Activated CD8-positive, alpha-beta memory T cell treated with anti-CD3 and anti-CD28 coated beads for 1 hour (primary cell): ENCODE measurements around the gene GRB10.
"Not testable (repeated sequence)": the region's sequence is repeated elsewhere in the genome, so short reads cannot be mapped to it uniquely, and the experiment has no call there.

Source experiments
- DNase-seq, 2 donors: peaks; one replicate each; pipeline ENCODE4 v3.0.0-alpha.2; 2020; ENCODE audit warnings: low read depth in 1 of 2; ENCODE audit errors: extremely low read depth in 1 of 2

GRB10 gene

DNA sequence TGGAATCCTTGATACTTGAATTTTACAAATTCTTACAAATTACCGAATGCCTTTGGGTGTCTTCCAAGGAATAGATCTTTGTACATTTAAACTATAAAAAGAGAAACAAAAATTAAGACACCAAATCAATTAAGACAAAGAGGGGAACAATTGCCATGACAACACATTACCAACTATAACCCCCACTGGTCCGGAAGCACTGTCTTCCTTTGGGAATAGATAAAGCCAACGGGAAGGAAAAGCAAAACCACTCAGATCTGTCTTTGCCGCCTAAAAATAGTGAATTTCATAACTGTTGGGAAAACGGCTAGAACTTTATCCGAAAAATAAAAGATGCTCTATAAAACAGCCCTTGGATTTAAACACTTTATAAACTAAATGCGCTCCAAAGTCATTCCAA is 37.4 kb downstream of the GRB10 start:
- DNase-seq = no peak

DNA sequence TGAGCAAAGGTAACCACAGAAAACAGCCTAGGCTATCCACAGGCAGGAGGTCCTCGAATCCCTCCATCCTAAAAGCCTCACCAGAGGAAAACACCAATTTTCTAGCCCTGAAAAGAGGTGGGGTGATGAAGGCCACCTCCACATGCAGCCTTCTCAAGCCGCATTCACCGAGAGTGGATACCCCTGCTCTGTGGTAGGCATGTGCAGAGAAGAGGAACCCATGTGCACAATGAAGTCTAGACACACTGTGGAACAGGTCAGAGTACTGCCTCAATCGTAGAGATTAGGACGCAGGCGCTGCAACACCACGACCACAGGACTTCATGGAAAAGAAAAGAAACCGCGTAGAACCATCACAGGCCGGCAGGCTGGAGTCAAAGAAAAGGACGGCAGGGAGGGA is 38.8 kb downstream of the GRB10 start:
- no peak for DNase-seq

DNA sequence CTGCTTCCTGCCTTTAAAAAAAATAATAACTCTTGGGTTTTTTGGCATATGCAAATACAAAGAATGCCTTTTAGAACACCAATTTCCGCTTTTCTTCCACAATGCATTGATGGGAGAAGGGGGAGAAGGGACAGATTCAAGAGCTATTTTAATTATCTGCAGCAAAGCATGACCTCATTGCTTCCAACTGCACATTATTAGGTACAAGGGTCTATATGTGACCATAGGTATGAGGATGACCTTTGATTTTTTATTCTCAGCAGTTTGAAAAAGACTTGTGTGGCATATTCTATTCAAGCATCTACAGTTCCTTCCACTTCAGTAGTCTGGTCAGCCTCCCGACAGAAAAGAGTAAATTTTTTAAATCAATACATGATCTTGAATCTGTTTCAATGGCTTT is 39.7 kb downstream of the GRB10 start:
- no peak for DNase-seq

DNA sequence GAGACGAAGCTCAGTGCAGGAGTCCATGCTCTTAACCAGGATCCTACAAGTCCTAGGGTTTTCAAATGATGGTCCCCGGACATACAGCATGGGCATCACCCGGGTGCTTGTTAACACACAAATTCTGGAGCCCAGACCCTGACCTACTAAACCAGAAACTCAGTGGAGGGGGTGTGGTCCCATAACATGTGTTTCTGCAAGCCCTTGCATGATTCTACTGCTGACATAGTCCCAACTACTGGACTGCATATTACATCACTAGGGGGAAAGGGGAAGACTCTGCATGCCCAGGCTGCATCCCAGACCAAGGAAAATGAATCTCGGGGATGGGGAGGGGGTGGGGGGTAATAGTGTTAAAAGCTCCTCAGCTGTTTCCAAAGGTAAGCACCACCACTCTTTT is 40.3 kb downstream of the GRB10 start:
- no peak for DNase-seq

DNA sequence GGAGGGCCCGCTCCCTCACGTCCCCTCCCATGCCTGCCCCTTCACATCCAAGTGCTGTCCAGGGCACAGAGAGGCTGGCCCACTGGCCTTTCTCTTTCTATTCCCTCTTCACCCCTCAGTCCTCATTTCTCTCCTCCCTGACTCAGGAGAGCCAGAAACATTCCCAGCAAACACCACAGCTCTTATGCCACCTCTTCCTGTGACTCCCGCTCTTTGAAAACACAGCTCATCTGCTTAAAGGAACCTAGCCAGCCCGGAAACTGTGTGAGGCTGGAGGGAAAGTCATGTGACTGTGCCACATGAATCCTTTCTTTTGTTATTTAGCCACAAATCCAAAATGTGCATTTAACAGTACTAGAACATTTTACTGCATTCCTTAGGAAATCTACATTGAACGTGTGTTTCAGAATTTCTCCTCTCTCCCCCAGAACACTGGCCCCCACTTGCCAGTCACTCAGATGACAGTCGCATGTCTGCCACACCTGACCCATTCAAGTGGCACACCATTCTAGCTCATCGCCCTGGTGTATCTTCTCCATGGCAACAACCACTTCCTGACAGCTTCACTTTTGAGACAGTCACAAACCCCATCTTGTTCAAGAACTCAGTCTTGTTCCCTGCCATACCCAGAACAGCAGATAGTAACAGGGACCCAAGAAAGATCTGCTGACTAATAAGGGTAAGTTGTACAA is 42.8 kb downstream of the GRB10 start:
- peak; percentile 41 to 44 for DNase-seq

DNA sequence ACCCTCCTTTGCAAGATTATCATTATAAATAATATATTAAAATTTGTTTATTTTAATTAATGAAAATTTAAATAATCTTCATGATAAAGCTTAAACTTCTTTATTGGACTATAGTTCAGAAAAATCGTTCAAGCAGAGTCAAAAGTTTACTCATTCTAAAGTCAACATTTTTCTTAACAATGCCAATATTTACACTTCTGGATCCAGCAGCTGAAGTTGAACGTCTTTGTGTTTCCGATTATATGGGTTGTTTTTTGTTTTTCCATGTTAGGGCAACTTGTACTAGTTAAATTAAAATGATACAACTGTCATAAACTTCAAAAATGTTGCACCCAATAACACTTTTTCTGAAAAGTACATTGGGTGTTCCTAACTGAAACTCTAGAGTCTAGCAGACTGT is 43.8 kb downstream of the GRB10 start:
- DNase-seq = no peak

DNA sequence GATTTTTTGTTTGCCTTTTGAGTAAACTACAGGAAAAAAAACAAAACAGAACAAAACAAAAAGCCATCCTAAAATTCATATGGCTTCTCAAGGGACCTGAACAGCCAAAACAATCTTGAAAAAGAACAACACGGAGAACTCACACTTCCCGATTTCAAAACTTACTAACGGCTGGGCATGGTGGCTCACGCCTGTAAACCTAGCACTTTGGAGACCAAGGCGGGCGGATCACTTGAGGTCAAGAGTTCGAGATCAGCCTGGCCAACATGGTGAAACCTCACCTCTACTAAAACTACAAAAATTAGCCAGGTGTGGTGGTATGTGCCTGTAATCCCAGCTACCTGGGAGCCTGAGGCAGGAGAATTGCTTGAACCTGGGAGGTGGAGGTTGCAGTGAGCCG is 46.9 kb downstream of the GRB10 start:
- DNase-seq = not testable (repeated sequence)

DNA sequence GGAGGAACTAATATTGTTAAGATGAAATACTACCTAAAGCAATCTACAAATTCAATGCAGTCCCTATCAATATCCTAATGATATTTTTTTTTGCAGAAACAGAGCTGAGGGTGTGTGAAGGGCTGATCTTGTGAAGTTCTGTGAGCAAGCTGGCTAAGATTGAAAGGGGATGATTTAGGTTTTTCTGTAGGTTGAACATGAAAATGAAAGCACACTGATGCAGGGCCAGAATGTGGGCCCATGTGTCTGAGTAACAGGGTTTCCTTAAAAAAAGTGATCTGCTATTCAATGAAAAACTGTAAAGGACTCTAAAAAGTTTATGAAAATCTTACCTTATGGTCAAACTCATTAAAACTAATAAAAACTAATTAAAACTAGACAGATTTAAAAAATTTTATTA is 47.4 kb downstream of the GRB10 start:
- no peak for DNase-seq

DNA sequence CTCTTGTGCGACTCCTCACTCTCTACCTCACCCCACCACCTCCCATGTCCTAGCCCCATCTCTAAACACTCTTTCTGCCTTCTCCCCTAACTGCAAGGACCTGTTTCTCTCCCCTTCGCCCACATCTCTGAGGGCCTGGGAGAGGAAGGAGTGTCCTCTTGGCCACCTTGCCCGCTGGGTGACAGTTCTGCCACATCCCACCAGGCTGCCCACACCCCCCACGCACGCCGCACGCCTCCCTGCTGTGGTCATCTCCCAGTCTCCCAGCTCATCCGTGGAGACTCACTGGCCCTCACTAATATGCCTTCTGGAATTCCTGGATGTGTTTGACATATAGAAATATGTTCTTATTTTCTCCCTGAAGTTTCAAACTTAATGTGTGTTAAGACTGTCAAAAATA is 48.5 kb downstream of the GRB10 start:
- DNase-seq = no peak

DNA sequence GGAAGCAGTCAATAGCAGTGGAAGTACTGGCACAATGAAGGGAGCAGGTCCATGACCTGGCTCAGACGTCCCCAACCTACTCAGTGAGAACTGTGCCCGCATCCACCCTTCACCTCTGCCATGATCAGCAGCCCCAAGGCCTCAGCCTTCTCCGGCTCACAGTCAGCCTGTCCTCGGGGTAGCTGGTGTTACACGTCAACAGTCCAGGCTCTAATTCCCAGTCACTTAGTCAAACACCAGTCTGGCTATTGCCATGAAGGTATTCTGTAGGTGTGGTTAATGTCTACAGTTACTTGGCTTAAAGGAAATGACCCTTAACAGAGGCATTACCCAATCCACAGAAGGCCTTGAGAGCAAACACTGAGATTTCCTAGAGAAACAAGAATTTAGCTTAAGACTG is 49.1 kb downstream of the GRB10 start:
- no peak for DNase-seq

DNA sequence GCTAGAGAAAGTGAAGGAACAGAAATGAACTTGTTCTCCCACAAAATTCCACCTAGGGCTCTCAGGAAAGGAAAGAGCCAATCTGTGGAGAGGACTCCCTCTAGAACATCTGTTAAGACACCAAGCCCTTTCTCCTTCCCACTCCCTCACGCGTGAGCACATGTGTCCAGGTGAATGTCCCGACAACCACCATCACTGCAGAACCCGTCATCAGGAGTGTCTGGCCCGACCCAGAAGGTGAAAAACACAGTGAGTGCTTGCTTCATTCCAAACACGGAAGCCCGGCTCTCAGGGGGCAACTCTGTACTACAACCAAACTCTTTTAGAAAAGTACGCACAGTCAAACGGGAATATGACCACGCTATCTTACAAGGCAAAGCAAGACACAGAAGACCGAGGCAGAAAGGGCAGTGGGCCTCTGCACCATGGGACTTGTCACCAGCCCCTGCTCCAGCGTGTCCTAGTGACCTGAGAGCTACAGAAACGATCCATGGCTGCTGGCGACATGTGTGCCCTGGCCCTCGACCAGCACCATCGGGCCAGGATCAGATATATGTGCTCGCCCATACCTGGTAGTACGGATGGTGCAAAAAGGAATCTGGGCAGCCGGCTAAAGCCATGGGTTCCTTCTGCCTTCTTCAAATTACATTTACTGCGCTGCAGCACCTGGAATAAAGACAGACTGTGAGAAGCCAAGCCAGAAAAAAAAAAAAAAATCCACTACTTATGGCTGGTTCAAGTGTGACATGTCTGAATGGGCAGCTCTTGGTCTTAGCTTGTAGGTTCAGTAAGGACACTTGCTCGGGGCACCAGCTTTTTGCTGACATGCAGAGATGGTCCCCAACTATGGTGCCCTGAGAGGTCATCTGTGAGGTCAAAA is 50.8 kb downstream of the GRB10 start:
- DNase-seq = no peak

DNA sequence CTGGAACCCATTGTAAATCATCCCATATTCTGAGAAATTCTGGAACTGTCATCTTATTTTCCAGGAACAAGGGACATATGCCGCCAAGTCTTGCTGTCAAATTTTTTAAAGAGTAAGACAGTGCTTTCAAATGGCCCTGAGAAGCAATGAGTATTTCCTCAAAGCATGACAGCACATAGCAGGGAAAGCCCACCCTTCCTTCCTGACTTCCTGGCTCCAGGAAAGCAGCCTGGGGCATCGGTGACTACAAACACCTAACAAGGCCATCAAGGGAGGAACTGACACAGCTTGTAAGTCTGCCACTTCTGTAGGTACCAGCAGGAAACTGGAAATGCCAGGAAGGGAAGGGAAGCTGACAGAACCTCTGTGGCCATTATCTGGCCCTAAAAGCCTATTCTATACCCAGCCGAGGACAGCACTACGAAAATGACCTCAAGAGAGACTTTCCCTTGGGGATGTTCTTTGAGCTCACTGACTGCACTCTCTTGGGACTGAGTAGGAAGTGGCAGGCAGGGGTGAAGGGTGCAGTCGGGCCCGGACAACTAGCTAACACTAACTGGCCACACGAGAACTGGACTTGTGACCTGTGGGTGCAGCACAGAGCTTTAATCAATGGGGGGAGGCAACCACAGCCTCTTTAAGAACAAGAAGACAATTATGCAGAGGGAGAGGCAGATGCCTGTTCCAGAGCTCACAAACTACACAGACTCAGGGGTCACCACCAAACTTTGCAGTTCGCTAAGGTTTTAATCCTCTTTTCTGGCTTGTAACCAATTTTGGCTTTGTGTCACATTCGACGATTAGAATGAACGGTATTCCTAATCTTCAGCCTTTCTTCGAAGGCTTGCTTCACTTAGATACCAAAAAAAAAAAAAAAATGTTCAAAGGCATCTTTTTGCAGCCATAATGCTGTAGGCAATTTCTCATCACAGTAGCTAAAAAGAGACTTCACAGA is 52.0 kb downstream of the GRB10 start:
- no peak for DNase-seq

DNA sequence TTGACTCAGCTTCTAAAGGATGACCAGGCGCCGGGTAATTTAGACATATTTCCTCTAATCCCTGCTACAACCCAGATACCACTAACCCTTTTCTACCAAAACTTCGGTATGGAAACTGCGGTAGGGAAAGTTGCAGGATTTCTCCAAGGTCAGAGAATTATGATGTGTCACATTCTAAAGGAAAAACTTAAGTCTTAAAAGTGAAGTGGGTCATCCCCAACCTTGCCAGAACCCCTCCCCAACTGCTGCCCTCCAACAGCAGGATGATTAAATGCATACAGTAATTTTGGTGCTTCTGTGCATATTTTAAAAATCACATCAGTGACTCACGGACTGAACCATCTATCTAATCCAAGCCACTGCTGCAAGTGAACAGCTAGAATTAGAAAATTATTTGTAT is 52.7 kb downstream of the GRB10 start:
- DNase-seq = no peak

DNA sequence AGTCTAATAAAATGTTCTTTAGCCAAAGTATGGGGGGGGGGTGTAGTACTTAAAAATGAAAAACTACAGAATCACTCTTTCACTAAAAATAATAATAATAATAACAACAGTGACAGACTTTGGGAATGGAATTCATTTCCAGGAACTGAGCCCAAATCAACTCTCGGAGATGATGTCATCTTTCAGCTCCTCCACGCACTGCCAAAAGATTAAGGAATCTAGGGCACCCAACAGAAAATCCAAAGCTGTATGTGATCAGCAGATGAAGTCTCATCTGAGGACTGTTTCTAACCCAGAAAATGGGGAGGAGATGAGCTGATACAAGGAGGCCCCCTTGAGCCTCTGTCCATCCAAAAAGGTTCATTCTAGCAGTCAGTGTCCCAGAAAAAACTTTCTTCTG is 54.5 kb downstream of the GRB10 start:
- no peak for DNase-seq

DNA sequence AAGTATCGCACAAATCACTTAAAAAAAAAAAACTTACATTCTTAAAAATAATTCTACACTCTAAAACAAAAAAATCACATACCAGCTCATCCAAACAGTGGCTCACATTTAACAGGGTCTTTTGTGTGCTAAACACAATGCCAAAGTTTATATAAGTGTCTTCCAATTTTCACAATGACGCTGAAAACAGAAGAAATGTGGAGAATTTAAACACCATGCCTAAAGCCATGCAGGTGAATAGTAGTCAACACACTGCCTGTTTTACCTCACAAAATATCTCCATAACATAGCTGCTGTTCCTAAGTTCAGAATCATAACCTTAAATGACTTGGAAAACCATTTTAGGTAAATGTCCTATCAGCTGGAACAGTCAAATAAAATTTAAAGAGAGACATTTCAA is 55.0 kb downstream of the GRB10 start:
- DNase-seq = no peak

DNA sequence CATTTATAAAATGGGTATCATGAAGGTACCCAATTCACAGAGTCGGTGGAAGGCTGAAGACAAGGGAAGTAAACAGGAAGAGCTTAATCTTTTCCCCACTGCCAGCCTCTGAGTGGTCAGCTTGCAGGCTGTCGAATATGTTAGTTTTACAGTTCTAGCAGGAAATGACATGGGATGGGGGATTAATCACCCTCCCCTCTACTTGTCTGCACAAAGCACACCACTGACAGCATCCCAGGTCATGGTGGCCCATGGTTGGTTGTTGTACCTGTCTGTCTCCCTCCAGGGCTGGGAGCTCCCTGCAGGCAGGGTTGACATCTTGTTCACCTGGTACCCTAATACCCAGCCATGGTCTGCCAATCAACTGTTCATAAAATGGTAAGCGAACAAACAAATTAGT is 55.6 kb downstream of the GRB10 start:
- no peak for DNase-seq

DNA sequence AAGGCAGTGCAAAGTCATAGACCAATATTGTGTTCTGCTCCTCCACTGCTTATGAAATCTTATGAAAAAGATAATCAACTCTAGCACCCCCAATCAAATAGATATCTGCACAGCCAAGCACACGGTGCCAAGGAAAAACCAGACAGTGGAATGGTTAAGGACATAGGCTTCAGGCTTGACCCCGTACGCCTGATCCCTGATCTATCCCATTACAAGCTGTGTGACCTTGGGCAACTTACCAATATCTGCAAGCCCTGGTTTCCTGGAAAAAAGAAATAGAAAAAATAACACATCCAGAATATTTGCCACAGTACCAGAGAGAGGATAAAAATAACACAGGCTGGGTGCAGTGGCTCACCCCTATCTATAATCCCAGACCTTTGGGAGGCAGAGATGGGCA is 56.9 kb downstream of the GRB10 start:
- DNase-seq = no peak

DNA sequence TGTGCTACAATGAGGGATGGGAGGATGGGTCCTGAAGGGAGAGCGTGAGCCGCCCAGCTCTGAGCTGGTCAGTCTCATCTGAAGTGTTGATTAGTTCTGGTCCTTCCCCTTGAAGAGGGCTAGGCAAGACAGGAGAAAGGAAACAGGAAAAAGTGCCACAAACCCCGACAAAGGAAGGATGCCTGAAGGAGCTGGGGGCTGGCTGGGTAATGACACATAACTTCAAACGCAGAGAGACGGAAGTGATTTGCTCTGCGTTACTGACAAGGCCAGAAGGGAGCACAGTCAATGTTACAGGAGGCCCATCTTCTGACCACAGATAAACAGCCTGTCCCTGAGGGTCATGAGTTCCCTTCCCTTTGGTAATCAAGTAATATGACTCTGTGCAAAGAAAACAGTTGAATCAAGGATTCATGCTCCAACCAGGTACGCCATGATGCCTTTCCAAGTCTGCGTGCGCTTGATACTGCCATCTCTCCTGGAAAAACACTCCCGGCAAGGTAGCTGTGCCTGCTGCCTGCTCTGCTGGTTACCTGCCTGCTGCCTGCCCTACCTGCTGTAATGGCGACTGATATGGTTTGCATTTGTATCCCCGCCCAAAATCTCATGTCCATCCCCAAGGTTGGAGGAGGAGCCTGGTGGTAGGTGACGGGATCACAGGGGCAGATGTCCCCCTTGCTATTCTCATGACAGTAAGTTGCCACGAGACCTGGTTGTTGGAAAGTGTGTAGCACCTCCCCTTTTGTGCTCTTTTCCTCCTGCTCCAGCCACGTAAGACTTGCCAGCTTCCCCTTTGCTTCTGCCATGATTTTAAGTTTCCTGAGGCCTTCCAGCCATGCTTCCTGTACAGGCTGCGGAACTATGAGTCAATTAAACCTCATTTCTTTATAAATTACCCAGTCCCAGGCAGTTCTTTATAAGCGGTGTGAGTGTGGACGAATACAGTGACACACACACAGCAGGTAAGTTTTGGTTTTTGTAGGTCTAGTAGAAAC is 57.9 kb downstream of the GRB10 start:
- DNase-seq = no peak

DNA sequence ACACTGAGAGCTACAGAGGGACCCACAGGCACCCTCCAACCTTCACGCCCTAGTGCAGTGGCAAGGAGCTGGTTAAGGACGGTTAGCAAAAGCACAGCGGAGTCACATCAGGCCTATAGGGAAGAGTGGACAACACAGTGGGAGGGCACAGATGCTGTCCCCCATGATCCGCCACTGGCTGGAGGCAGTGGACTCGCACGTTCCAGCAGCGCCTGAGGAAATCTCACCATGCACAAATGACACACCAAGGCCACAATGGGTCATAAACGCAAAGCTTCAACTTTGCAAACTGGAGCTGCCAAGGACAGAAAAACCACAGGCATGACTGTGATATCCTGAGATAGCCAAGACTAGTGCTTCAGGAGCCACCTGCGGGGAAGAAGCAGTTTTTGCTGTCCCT is 58.8 kb downstream of the GRB10 start:
- DNase-seq = no peak

DNA sequence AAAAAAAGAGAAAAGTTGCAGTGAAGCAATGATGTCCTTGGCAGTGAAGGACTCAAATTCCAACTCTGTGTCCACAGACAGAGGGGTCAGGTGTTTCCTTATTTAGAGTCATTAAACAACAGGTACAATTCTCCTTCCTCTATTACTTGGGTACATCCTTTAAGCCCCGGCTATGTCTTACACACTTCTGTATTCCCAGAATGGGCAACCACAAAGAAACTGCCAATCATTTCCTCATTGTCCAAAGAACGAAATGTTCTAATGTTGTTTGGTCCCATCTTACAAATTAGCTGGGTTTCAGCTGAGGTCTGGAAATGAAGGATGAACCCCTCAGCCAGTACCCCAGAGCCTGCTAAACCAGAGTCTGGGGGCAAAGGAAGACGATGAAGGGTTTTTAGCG is 59.5 kb downstream of the GRB10 start:
- DNase-seq = no peak
